Adrenal gland (tissue), 5 donors: ENCODE results near the gene SYNPO.

Experiments
- POLR2A ChIP-seq, 2 donors: fragments of 450-650 bp; IDR thresholded peaks; one replicate each; pipeline ENCODE4 v1.6.1; 2017; ENCODE audit warnings: antibody characterized with exemption in 2 of 2, mild to moderate bottlenecking in 2 of 2, moderate library complexity in 1 of 2
- TF ChIP-seq, protein P1 (sequence below), 6 experiments: fragments of 450-650 bp in 4 of 6; fragments of 200-600 bp in 2 of 6; sonication (generic) in 1 of 6; IDR thresholded peaks; 1 replicate in 5 of 6; 2 replicates in 1 of 6; pipeline versions ENCODE4 v1.5.1 to v1.8.0; 2016 to 2021; ENCODE audit warnings: antibody characterized with exemption in 6 of 6, mild to moderate bottlenecking in 2 of 6, moderate library complexity in 1 of 6
- donor health status: DM: no; HTN: no; CAD: no.

DNA sequence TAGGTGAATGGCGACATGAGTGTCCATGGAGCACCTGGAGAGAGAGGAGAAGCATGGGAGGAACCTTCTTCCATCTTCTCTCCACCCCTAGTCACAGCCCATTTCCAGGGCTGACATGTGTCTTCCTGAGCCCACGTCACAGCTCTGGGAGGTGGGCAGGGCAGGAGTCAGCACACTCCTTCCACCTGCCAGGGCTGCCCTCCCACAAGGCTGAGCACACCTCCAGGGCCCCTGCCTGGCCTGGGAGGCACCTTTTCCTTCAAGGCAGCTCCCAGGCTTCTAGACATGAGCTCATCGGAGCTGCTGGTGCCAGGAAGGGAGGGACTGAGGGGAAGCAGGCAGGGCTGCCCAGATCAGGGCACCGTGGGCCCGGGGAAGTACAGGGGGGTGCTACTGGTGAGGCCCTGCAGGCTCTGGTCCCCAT lies 13.6 kb upstream of the SYNPO start:
- TF ChIP-seq, protein P1, sequence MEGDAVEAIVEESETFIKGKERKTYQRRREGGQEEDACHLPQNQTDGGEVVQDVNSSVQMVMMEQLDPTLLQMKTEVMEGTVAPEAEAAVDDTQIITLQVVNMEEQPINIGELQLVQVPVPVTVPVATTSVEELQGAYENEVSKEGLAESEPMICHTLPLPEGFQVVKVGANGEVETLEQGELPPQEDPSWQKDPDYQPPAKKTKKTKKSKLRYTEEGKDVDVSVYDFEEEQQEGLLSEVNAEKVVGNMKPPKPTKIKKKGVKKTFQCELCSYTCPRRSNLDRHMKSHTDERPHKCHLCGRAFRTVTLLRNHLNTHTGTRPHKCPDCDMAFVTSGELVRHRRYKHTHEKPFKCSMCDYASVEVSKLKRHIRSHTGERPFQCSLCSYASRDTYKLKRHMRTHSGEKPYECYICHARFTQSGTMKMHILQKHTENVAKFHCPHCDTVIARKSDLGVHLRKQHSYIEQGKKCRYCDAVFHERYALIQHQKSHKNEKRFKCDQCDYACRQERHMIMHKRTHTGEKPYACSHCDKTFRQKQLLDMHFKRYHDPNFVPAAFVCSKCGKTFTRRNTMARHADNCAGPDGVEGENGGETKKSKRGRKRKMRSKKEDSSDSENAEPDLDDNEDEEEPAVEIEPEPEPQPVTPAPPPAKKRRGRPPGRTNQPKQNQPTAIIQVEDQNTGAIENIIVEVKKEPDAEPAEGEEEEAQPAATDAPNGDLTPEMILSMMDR (IDR thresholded peaks at IDR 0.05) = no peak
- TF ChIP-seq POLR2A (IDR thresholded peaks at IDR 0.05) = peak in 1 of 2 donors; percentile 37
